DMS153 treated with DMSO at 0.1 percent for 48 hours (cell line): Measurements from ENCODE around the gene MAPT.
"Not testable (repeated sequence)": the region's sequence is repeated elsewhere in the genome, so short reads cannot be mapped to it uniquely, and the experiment has no call there.

Experiments
- DNase-seq: peaks from one replicate; lab custom pipeline; 2025; ENCODE audit not compliant: unreplicated experiment; lab: John Stamatoyannopoulos, UW

Gene MAPT

GRCh38 chr17:46003907-46004748 lies 109.8 kb downstream of the MAPT start:
- no peak for DNase-seq

GRCh38 chr17:46006082-46006481 lies 111.7 kb downstream of the MAPT start:
- DNase-seq: not testable (repeated sequence)

GRCh38 chr17:46007461-46007965 lies 113.2 kb downstream of the MAPT start:
- no peak for DNase-seq

GRCh38 chr17:46008591-46008990 lies 114.2 kb downstream of the MAPT start:
- no peak for DNase-seq

- no peak for DNase-seq
Observed at GRCh38 chr17:46009681-46010596, 115.6 kb downstream of the MAPT start.

- DNase-seq: no peak
Observed at GRCh38 chr17:46010597-46011186, 116.3 kb downstream of the MAPT start.

GRCh38 chr17:46011711-46012505 lies 117.6 kb downstream of the MAPT start:
- no peak for DNase-seq

- no peak for DNase-seq
Observed at GRCh38 chr17:46012506-46013079, 118.2 kb downstream of the MAPT start.

- no peak for DNase-seq
Observed at GRCh38 chr17:46013127-46013501, 118.8 kb downstream of the MAPT start.

- no peak for DNase-seq
Observed at GRCh38 chr17:46013502-46014165, 119.3 kb downstream of the MAPT start.

GRCh38 chr17:46019408-46019925 lies 125.1 kb downstream of the MAPT start:
- not testable (repeated sequence) for DNase-seq

- DNase-seq: no peak
Observed at GRCh38 chr17:46020023-46020761, 125.8 kb downstream of the MAPT start.

GRCh38 chr17:46020998-46021397 lies 126.6 kb downstream of the MAPT start:
- DNase-seq: no peak

GRCh38 chr17:46023366-46023765 lies 129.0 kb downstream of the MAPT start:
- not testable (repeated sequence) for DNase-seq

- DNase-seq: no peak
Observed at GRCh38 chr17:46023783-46024388, 129.5 kb downstream of the MAPT start.

GRCh38 chr17:46024590-46024989 lies 130.2 kb downstream of the MAPT start:
- no peak for DNase-seq

GRCh38 chr17:46025060-46025459 lies 130.7 kb downstream of the MAPT start:
- DNase-seq: no peak

- DNase-seq: no peak
Observed at GRCh38 chr17:46025510-46026165, 131.3 kb downstream of the MAPT start.
